GM18517 (cell line): ENCODE measurements around the gene CATSPER2.
"Not testable (repeated sequence)": the region's sequence is repeated elsewhere in the genome, so short reads cannot be mapped to it uniquely, and the experiment has no call there.

Experiments used
- ATAC-seq: cut with Tn5 transposase; IDR thresholded peaks from one replicate; pipeline ENCODE4 v1.9.1; 2021; ENCODE audit warnings: mild to moderate bottlenecking, moderate library complexity; ENCODE audit not compliant: unreplicated experiment

The CATSPER2 gene

DNA sequence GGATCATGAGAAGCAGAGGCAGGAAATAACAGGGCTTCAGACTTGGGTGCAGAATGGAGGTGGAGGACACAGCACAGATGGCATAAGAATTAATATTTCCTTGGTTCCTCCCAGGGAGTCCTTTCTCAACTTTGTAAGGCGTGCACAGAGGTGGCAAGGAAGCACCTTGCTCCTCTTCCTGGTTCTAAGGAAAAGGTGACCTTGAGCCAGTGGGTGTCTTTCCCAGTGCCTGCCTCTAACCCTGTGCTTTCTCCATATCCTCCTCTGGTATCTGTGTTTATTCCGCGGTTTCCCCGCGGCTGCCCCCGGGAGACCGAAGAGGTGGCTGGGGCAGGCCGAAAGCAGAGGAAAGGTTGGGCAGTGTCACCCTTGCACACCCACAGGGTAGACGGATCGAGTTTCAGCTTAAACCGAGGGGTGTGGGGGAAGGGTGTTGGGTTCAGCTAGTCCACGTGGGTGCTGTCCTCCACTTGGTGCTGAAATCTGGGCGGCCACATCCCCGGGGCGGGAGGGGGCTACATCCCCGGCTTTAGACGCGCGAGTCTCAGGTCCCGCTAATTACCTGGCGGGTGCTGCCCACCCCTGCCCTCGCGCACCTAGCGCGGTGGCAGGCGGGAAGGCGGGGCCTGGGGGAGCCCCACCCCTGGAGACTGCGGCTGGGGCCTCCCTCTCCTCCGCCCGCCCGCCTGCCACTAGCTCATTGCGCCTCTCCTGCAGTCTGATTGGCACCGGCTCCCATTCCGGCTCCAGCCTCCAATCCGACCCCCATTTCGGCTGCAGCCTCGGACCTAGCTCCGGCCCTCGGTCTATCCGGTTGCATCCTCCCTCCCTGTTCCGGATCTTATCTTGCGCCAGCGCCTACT, 55.1 kb downstream of the CATSPER2 start, which contains the start of gene CKMT1B:
Gene CKMT1B (plus strand): TSS at position 700 of the 863 bp plus-strand sequence. CDS start 192 bp downstream, outside the sequence.
- ATAC-seq: not testable (repeated sequence)

DNA sequence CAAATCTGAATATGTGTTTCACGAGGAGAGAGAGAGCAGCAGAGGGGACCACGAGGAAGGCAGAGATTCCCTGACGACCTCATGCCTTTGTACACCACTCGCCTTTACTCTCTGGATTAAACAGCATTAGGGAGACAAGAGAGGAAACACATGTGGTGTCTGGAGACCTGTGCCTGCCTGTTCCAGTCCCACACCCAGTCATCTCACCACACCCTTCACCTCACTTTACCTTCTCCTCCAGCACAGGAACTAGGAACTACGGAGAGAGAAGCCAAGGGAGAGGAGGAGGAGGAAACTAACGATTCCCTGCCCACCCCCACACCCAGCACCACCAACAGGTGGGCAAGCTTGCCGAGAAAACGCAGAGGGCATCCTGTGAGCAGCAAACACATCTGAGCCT, 55.8 kb downstream of the CATSPER2 start:
- not testable (repeated sequence) for ATAC-seq

DNA sequence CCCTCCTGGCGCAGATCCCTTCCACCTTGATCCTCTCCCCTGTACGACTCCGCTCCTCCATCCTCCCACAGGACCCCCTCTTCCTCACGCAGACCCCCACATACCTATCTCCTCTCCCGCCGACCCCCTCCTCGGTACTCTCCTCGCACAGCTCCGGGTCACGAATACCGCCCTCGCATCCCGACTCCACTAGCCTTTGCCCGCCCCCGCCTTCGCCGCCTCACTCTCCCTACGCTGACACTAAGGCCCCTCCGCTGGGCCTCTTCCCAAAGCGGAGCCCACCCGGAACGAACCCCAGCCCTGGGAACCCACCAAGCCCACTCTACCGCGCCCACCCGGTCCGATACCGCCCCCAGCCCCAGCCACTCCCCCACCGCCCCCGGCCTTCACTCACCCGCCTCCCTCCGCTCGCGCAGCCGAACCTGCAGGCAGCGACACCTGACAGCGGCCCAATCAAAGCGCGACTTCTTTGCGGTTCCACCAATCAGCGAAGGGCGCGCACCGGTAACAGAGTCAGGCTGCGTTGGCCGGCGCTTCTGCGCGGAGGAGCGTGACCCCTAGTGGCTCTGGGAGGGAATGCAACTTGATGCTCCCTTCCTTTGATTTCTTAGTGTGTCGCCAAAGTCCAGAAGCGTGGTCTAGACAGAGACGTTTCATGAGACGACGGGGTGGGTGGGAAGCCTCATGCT, 58.7 kb downstream of the CATSPER2 start, which contains the start of gene PPIP5K1:
Gene PPIP5K1 (minus strand): TSS at position 431 of the 689 bp plus-strand sequence. CDS start 5,704 bp downstream, outside the sequence.
- ATAC-seq: peak; percentile 91
